SK-N-SH (cell line): ENCODE data around the gene SLC25A33. TPM values are rescaled to one million over a fixed set of nuclear protein-coding genes. Genes with fewer than 3 reads are reported as not detected.

Source experiments
- CTCF ChIA-PET: fragments of 300-600, 350-600 bp; formaldehyde crosslinking; extraction: SDS; loops from one replicate; lab custom pipeline; 2021; lab: Yijun Ruan, JAX
- POLR2A ChIA-PET: fragments of 350-600 bp; sonication (Branson Sonifier 250); formaldehyde crosslinking; extraction: SDS; loops from one replicate; lab custom pipeline; 2020; ENCODE audit warnings: antibody characterized with exemption, inconsistent platforms; lab: Yijun Ruan, JAX
- DNase-seq: peaks from one replicate; pipeline ENCODE4 v3.0.0; 2012
- H2AFZ ChIP-seq: fragments of 200-600 bp; sonication (generic); 2 replicates; pipeline ENCODE4 v1.8.1; 2016; ENCODE audit warnings: antibody characterized with exemption, mild to moderate bottlenecking, low read depth
- H3F3A ChIP-seq: fragments of 200-600 bp; sonication (generic); replicated peaks from 2 replicates; pipeline ENCODE3; 2016; ENCODE audit warnings: antibody characterized with exemption, mild to moderate bottlenecking; ENCODE audit not compliant: insufficient read depth
- H3K27ac ChIP-seq, 2 experiments: fragments of 200-500 bp in 1 of 2; fragments of 200-600 bp in 1 of 2; sonication (Bioruptor generic) in 1 of 2; sonication (generic), shearing (Covaris generic) in 1 of 2; 2 replicates each; pipeline versions ENCODE4 v1.5.1 to v1.6.1; 2014 to 2016; ENCODE audit warnings: low read depth in 2 of 2, inconsistent platforms in 1 of 2, low read length in 1 of 2, mild to moderate bottlenecking in 1 of 2, mixed read lengths in 1 of 2
- H3K27me3 ChIP-seq: fragments of 200-600 bp; sonication (generic), shearing (Covaris generic); 2 replicates; pipeline ENCODE4 v1.6.1; 2016; ENCODE audit warnings: mixed run types; ENCODE audit not compliant: insufficient read depth
- H3K36me3 ChIP-seq, 2 experiments: fragments of 200-500 bp in 1 of 2; fragments of 200-600 bp in 1 of 2; sonication (Bioruptor generic) in 1 of 2; sonication (generic) in 1 of 2; replicated peaks in 1 of 2; 2 replicates each; pipeline versions ENCODE3 to v1.5.1; 2014 to 2016; ENCODE audit warnings: low read length in 1 of 2, mild to moderate bottlenecking in 1 of 2; ENCODE audit not compliant: insufficient read depth in 2 of 2, control insufficient read depth in 1 of 2
- H3K4me1 ChIP-seq, 2 experiments: fragments of 200-500 bp in 1 of 2; fragments of 200-600 bp in 1 of 2; sonication (Bioruptor generic) in 1 of 2; sonication (generic), shearing (Covaris generic) in 1 of 2; 2 replicates each; pipeline versions ENCODE4 v1.5.1 to v1.6.1; 2014 to 2016; ENCODE audit warnings: low read depth in 1 of 2, low read length in 1 of 2, mixed run types in 1 of 2; ENCODE audit not compliant: insufficient read depth in 2 of 2, control insufficient read depth in 1 of 2
- H3K4me2 ChIP-seq: fragments of 200-600 bp; sonication (generic), shearing (Covaris generic); 2 replicates; pipeline ENCODE4 v1.6.1; 2017; ENCODE audit warnings: mixed run types
- H3K4me3 ChIP-seq, 2 experiments: fragments of 200-500 bp in 1 of 2; fragments of 200-600 bp in 1 of 2; sonication (Bioruptor generic) in 1 of 2; sonication (generic), shearing (Covaris generic) in 1 of 2; 2 replicates each; pipeline versions ENCODE4 v1.5.1 to v1.8.1; 2014 to 2016; ENCODE audit warnings: low read depth in 2 of 2, inconsistent platforms in 1 of 2, low read length in 1 of 2, mild to moderate bottlenecking in 1 of 2, mixed read lengths in 1 of 2, moderate library complexity in 1 of 2
- H3K79me2 ChIP-seq: fragments of 200-600 bp; sonication (generic); 2 replicates; pipeline ENCODE4 v1.8.1; 2017; ENCODE audit warnings: mild to moderate bottlenecking; ENCODE audit not compliant: insufficient read depth
- H3K9ac ChIP-seq: fragments of 200-600 bp; sonication (generic); 2 replicates; pipeline ENCODE4 v1.6.1; 2017; ENCODE audit warnings: mixed run types
- H3K9me2 ChIP-seq: fragments of 200-600 bp; sonication (generic); 2 replicates; pipeline ENCODE4 v1.6.1; 2017; ENCODE audit warnings: mixed run types
- H3K9me3 ChIP-seq: fragments of 200-600 bp; sonication (generic); 2 replicates; pipeline ENCODE4 v1.6.1; 2017; ENCODE audit warnings: mixed run types, mild to moderate bottlenecking, moderate library complexity
- H4K20me1 ChIP-seq: fragments of 200-600 bp; sonication (generic); 2 replicates; pipeline ENCODE4 v1.6.1; 2017; ENCODE audit warnings: mild to moderate bottlenecking, mixed run types; ENCODE audit not compliant: insufficient read depth
- CHD2 ChIP-seq: fragments of 150-350 bp; IDR thresholded peaks from 2 replicates; pipeline ENCODE4 v1.6.1; 2018; ENCODE audit warnings: low read length; ENCODE audit not compliant: partially characterized antibody
- CTCF ChIP-seq: fragments of 200-600 bp; sonication (generic); IDR thresholded peaks from 2 replicates; pipeline ENCODE4 v1.6.1; 2017; ENCODE audit warnings: antibody characterized with exemption, mild to moderate bottlenecking, moderate library complexity
- FOXM1 ChIP-seq: IDR thresholded peaks from 2 replicates; pipeline ENCODE4 v1.4.0; 2012; ENCODE audit warnings: low read depth, mild to moderate bottlenecking
- IRF3 ChIP-seq: fragments of 150-350 bp; IDR thresholded peaks from 2 replicates; pipeline ENCODE4 v1.6.1; 2016; ENCODE audit warnings: mild to moderate bottlenecking, low read depth, low read length
- JUND ChIP-seq: IDR thresholded peaks from 2 replicates; pipeline ENCODE4 v1.4.0; 2012
- PBX3 ChIP-seq: IDR thresholded peaks from 2 replicates; pipeline ENCODE4; 2012
- RAD21 ChIP-seq: IDR thresholded peaks from 2 replicates; pipeline ENCODE4 v1.6.1; 2012; ENCODE audit warnings: mild to moderate bottlenecking, low read length
- RCOR1 ChIP-seq: fragments of 150-350 bp; IDR thresholded peaks from 2 replicates; pipeline ENCODE4 v1.6.1; 2017; ENCODE audit warnings: antibody characterized with exemption, low read length
- RFX5 ChIP-seq: IDR thresholded peaks from 2 replicates; pipeline ENCODE4 v1.6.1; 2012; ENCODE audit warnings: mild to moderate bottlenecking, improper control_type of control experiment, low read length
- RXRA ChIP-seq: IDR thresholded peaks from 2 replicates; pipeline ENCODE4 v1.4.0; 2012; ENCODE audit warnings: low read depth, mild to moderate bottlenecking, borderline replicate concordance
- SIN3A ChIP-seq: IDR thresholded peaks from 2 replicates; pipeline ENCODE4 v1.6.1; 2012; ENCODE audit warnings: low read depth, mild to moderate bottlenecking, low read length, moderate library complexity, borderline replicate concordance
- SMC3 ChIP-seq: IDR thresholded peaks from 2 replicates; pipeline ENCODE4 v1.6.1; 2012; ENCODE audit warnings: low read depth, low read length, improper control_type of control experiment
- TAF1 ChIP-seq: IDR thresholded peaks from 2 replicates; pipeline ENCODE4 v1.6.1; 2012; ENCODE audit warnings: low read depth, mild to moderate bottlenecking, low read length, moderate library complexity, borderline replicate concordance
- TCF12 ChIP-seq: IDR thresholded peaks from 2 replicates; pipeline ENCODE4 v1.4.0; 2012
- USF1 ChIP-seq: IDR thresholded peaks from 2 replicates; pipeline ENCODE4 v1.4.0; 2012; ENCODE audit warnings: low read depth, borderline replicate concordance
- USF2 ChIP-seq: fragments of 150-350 bp; IDR thresholded peaks from 2 replicates; pipeline ENCODE4 v1.6.1; 2017; ENCODE audit warnings: antibody characterized with exemption, low read length, low read depth, borderline replicate concordance
- YY1 ChIP-seq: IDR thresholded peaks from 2 replicates; pipeline ENCODE4 v1.4.0; 2012; ENCODE audit warnings: low read depth, mild to moderate bottlenecking
- WGBS: methylation state at CpG from one replicate; pipeline ENCODE4 v1.1.6; 2017; ENCODE audit warnings: low lambda C conversion rate; 5-methylcytosine and 5-hydroxymethylcytosine counted together
- polyA plus RNA-seq, 3 experiments: library from polyadenylated mRNA; depleted of rRNA; stranded (reverse); fragments of >200 nt; gene quantifications; 2 replicates each; pipeline ENCODE4 v1.2.3, GENCODE V29; 2012

The SLC25A33 gene
- polyA plus RNA-seq, 1 of the 3 experiments (the other 2 are of a cell fraction): 4.8 TPM

DNA sequence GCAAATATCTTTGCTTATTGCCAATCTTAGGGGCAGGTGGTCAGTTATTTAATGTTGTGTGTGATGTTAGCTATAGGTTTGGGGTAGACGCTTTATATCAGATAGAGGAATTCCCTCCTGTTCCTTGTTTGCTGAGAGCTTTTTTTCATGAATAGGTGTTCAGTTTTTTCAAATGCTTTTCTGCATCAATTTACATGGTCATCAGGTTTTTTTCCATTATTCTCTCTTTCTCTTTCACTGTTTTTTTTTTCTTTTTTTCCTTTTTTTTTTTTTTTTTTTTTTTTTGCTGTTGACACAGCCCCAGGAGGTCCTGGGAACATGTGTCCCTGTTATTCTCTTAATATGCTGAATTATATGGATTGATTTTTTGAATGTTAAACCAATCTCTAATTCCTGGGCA lies 3.0 kb upstream of the SLC25A33 start:
- no peak overlapping the region for H3K4me3 ChIP-seq
- H3K27ac ChIP-seq: no peak overlapping the region
- no peak overlapping the region for H3K9ac ChIP-seq
- H3K79me2 ChIP-seq: peaks cover 15% of the 10 kb centered on the region
- H3K27me3 ChIP-seq: no peaks in the 10 kb centered on the region
- POLR2A ChIA-PET: no interaction called here
- peaks cover 9% of the 10 kb centered on the region; the same call in 1 of the 2 replicates for H4K20me1 ChIP-seq
- peaks cover 6% of the 10 kb centered on the region for H3F3A ChIP-seq
- no peak for DNase-seq
- H3K9me3 ChIP-seq: no peaks in the 10 kb centered on the region
- TF ChIP-seq RFX5 (no peak), USF1 (no peak), FOXM1 (no peak), TCF12 (no peak), RCOR1 (no peak), USF2 (no peak), RAD21 (no peak), YY1 (no peak), SMC3 (no peak), CTCF (no peak), PBX3 (no peak), RXRA (no peak), IRF3 (no peak), SIN3A (no peak), CHD2 (no peak), TAF1 (no peak), JUND (no peak)
- no peaks in the 10 kb centered on the region for H3K9me2 ChIP-seq
- peaks cover 0 to 7% of the 10 kb centered on the region in 2 experiments; a peak in 1 of 4 replicates for H3K4me1 ChIP-seq
- no peak overlapping the region for H3K4me2 ChIP-seq
- H3K36me3 ChIP-seq: no peaks in the 10 kb centered on the region
- WGBS: 100% methylated on average over 1 of the region's 1 CpG
- H2AFZ ChIP-seq: no peak overlapping the region
- CTCF ChIA-PET: no interaction called here
